ENCODE results near the gene PDE4D.

DNA sequence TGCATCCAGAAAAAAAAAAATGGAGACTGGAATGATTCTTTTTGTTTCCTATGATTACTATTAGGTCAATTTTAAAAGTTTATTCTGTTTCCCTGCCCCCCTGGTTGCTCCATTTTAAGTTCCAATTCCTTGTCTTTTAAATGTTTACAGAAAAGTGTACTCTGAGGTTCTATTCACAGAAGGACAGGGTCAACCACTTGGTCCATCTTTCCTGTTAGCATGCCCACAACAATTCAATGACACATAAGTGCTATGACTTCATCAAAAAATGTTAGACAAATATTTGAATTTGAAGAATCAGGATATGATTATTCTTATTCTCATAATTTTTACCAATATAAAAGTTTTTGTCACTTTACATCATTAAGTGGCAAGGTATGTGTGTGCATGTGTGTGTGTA lies 123.7 kb downstream of the PDE4D start:
- TF ChIP-seq, protein P1, sequence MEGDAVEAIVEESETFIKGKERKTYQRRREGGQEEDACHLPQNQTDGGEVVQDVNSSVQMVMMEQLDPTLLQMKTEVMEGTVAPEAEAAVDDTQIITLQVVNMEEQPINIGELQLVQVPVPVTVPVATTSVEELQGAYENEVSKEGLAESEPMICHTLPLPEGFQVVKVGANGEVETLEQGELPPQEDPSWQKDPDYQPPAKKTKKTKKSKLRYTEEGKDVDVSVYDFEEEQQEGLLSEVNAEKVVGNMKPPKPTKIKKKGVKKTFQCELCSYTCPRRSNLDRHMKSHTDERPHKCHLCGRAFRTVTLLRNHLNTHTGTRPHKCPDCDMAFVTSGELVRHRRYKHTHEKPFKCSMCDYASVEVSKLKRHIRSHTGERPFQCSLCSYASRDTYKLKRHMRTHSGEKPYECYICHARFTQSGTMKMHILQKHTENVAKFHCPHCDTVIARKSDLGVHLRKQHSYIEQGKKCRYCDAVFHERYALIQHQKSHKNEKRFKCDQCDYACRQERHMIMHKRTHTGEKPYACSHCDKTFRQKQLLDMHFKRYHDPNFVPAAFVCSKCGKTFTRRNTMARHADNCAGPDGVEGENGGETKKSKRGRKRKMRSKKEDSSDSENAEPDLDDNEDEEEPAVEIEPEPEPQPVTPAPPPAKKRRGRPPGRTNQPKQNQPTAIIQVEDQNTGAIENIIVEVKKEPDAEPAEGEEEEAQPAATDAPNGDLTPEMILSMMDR (IDR thresholded peaks at IDR 0.05) = no peak
- TF ChIP-seq POLR2A (IDR thresholded peaks at IDR 0.05) = no peak

Data from right lobe of liver (tissue), 4 donors.